HG02623 (cell line): Measurements from ENCODE around the gene NGDN.
"Not testable (repeated sequence)": the region's sequence is repeated elsewhere in the genome, so short reads cannot be mapped to it uniquely, and the experiment has no call there.

Experiments
- ATAC-seq: cut with Tn5 transposase; IDR thresholded peaks from one replicate; pipeline ENCODE4 v1.9.1; 2021; ENCODE audit warnings: moderate library complexity; ENCODE audit not compliant: unreplicated experiment

The NGDN gene

GRCh38 chr14:23438101-23438971 lies 31.2 kb upstream of the NGDN start:
- no peak for ATAC-seq

DNA sequence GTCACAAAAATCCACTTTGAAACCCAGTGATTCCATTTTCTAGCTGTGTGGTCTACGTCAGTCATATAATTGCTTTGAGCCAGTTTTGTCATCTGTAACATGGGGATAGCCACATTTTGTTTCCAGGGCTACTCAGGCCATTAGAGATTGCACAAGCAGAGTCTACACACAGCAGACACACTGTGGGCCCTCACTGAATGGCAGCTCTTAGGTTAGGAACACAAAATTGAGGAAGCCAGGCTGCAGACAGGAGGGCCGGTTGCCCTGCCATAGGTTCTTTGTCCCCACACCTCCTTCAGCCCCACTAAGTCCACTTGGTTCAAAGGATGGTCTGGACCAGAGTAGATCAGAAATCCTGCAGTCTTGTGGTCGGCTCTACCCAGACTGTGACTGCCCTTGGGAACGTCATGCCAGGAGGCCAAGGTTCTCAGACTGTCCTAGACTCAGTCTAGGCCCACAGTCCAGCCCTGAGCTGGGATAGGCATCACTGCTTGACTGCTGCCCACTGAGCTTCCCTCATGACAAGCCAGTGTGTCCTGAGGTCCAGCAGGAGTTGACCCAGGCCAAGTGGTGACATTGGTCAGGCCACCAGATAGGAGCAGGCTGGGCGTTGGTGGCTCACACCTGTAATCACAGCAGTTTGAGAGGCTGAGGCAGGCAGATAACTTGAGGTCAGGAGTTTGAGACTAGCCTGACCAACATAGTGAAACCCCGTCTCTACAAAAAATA lies 30.2 kb upstream of the NGDN start:
- ATAC-seq = no peak

DNA sequence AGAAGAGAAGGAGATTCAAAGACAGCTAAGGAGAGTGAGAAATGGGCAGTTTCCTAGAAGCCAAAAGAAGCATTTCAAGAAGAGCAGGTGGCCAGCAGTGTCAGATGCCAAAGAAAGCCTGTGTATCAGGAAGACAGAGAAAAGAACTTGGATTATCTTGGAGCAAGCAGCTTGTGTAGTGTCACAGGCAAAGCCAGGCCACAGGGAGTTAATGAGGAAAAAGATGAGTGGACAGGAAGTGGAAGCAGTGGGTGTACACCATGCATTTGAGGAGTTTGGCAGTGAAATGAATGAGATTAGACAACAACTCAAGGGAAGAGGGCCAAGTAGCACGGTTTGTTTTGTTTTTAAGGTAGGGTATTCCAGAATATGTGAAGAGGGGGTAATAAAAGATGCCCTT lies 28.4 kb upstream of the NGDN start:
- no peak for ATAC-seq

GRCh38 chr14:23442721-23443356 lies 26.7 kb upstream of the NGDN start:
- ATAC-seq = no peak

- no peak for ATAC-seq
Measured at GRCh38 chr14:23443411-23443812, 26.1 kb upstream of the NGDN start.

DNA sequence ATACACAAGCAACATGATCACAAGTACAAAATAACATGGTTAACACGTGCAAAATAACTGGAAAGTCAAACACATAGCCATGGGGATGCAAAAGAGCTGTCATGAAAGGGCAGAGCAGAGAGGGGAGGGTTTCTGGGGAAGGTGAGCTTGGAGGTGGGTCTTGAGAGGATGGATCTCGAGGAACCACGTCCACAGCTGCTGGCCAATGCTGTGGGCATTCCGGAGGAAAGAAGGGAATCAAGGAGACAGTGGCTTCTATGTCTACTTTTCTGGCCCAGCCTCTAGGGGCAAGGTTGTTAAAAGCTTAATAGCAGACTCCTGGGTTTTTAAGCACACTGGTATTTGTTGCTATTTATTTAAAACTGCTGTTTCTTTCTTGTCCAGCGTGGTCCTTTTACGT lies 25.6 kb upstream of the NGDN start:
- ATAC-seq = no peak

GRCh38 chr14:23444314-23444713 lies 25.2 kb upstream of the NGDN start:
- ATAC-seq = no peak

DNA sequence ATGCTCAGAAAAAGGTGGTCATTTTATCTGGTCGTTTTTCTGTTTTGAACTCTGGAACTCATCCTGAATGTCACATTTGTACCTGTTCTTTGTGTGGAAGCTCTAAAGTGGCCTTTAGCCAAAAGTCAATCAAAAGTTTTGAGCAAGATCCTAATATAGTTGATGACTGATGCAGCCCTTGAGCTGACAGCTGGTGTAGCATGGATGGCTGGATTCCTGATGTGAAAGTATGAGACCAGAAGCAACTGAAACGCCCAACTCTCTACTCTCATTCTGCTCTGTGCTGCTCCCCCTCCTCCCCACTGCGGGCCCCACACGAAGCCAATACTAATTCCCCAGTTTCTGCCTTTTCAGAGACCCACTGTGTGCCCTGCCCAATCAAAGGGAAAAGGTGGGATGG lies 23.7 kb upstream of the NGDN start:
- no peak for ATAC-seq

- ATAC-seq = no peak
Measured at GRCh38 chr14:23446291-23446851, 23.1 kb upstream of the NGDN start.

DNA sequence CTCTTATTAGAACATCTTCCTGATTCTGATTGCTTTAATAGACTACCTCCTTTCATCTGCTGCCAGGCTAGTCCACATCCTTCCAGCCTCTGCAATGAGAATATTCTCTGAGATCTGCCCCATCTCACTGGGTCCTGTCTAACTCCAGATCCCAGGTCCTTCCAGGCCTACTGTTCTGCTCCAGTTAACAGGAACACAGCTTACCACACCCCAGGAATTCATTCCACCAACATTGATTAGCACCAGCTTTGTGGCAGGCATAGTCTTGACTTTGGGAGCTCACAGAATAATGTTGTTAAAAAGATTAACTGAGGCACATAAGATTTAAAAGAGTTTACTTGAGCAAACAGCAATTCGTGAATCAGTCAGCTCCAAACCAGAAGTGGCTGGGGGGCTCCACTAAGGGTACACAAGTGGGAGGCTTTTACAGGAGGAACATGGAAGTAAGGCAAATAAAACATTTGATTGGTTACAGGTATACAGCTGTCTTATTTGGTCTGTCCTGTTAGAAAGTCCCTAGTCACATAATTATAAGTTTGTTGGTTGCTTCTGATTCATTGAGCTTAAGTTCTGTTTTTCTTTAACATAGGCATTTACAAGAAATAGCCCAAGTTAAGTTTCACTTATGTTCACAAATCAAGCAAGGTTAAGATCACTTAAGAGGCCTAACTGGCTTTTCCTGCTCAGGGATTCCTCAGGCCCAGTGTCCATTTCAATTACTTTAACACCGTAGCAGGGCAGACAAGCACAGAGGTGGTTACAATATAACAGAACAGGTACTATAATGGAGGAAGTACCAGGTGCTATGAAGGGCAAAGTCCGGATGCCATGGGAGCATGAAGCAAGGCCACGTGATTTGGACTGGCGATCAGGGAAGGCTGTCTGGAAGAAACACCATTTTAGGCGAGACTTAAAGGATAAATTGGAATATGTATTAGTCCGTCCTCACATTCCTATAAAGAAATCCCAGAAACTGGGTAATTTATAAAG lies 21.8 kb upstream of the NGDN start:
- no peak for ATAC-seq

GRCh38 chr14:23449314-23449713 lies 20.2 kb upstream of the NGDN start:
- ATAC-seq = no peak

- no peak for ATAC-seq
Measured at GRCh38 chr14:23450379-23450778, 19.1 kb upstream of the NGDN start.

GRCh38 chr14:23452237-23452636 lies 17.3 kb upstream of the NGDN start:
- no peak for ATAC-seq

- ATAC-seq = no peak
Measured at GRCh38 chr14:23454445-23454856, 15.1 kb upstream of the NGDN start.

- not testable (repeated sequence) for ATAC-seq
Measured at GRCh38 chr14:23456883-23457586, 12.5 kb upstream of the NGDN start.

DNA sequence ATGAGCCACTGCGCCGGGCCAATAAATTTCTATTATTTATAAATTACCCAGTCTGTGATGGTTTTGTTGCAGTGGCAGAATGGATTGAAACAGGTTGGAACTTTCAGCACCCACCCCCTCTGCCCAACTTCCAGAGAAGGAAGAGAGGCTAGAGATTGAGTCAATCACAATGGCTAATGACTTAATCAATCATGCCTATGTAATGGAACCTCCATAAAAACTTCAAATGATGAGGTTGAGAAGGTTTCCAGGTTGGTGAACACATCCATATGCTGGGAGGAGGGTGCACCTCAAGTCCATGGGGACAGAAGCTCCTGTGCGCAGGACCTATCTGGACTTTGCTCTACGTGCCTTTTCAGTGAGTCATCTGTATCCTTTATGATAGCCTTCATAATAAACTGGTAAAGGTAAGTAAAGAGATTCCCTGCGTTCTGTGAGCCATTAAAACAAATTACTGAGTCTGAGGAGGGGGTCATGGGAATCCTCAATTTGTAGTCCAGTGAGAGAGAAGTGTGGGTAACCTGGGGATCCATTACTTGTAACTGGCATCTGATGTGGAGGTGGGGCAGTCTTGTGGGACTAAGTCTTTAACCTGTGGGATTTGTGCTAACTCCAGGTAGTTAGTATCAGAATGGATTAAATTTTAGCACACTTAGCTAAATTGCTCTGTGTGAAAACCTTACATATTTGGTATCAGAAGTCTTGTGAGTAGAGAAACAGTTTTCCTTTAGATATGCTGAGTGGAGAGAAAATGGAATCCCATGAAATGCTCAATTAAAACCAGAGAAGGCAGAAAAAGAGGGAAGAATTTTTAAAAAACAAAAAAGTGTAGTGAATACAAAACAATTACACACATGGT lies 11.7 kb upstream of the NGDN start:
- ATAC-seq = no peak

DNA sequence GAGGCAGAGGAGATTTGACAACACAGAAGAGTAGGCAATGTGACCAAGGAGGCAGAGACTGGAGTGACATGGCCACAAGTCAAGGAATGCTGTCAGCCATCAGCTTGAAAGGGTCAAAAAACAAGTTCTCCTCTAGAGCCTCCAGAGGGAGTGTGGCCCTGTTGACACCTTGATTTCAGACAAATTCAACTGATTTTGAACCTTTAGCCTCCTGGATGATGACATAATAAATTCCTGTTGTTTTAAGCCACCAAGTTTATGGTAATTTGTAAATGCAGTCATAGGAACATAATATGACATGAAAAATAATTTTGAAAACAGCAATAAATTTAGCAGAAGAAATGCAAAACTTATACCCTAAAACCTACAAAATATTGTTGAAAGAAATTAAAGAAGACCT lies 8.5 kb upstream of the NGDN start:
- no peak for ATAC-seq

GRCh38 chr14:23464700-23465099 lies 4.8 kb upstream of the NGDN start:
- ATAC-seq = no peak

DNA sequence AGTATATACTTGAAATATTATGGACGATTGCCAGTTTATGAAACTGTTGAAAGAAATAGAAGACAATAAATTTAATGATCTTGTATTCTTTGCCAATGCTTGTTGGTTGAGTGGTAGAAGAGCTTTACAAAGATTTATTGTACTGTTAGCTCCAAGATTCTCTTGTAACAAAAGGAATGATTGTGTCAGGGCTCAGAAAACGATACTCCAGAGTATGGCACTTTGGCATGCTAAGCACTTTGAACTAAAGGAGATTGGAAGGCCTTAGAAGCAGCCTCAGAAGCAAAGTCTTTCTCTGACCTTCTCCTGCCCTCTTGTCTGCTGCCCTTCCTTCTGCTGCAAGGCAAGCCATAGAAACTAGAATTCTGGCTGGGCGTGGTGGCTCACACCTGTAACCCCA lies 4.2 kb upstream of the NGDN start:
- ATAC-seq = no peak
